Left colon (tissue), 2 donors: Measurements from ENCODE around the gene ASPHD2. TPM values are rescaled to one million over a fixed set of nuclear protein-coding genes. Genes with fewer than 3 reads are reported as not detected.

Experiments
- ATAC-seq: fragments of 200-7000 bp; cut with Tn5 transposase; one replicate; pipeline ENCODE4 v1.9.1; 2020; ENCODE audit warnings: mild to moderate bottlenecking, moderate library complexity
- DNase-seq, 2 donors: peaks; one replicate each; pipeline ENCODE4 v3.0.0-alpha.2; 2020
- intact Hi-C, 2 donors: fragments of 100-400 bp; cut with DNase I in 1 of 2; cut with micrococcal nuclease in 1 of 2; formaldehyde crosslinking; loops; one replicate each; pipeline versions ENCODE4 v1.11.2 to v1.14.0; 2022; cut with DNase I, micrococcal nuclease
- total RNA-seq, 2 donors: library from RNA; stranded (reverse); fragmentation: NEBNext Ultra II Directional; extraction: Animal tissue kit (Norgen Biotek cat#: 25700); gene quantifications; one replicate each; pipeline ENCODE4 v1.2.1, GENCODE V29; 2021
- donor health status: DM: no; HTN: no; CAD: no.
- donor health status: DM: yes; HTN: yes; CAD: no.

Gene ASPHD2
- total RNA-seq, 2 donors from 2014 or later: 7.0 to 7.1 TPM

DNA sequence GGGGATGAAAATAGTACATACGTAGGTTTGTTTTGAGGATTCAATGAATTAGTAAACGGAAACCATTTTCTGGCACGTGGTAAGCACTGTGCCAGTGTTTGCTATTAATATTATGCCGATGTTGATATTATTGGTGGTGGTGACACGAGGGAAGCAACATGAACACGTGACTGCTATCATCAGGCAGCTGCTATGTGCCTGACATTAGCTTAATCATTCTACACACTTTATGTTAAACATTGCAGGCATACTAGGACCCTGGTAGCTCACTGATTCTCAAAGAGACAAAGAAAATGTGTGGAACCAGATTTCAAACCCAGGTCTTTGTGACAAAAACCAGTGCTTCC lies 55.3 kb downstream of the ASPHD2 start:
- ATAC-seq (no peak), DNase-seq (no peak)
- intact Hi-C loops: no loop called here

- ATAC-seq: no peak
- intact Hi-C loops: no loop called here
- no peak for DNase-seq
Measured at GRCh38 chr22:26485013-26485412, 56.0 kb downstream of the ASPHD2 start.

GRCh38 chr22:26485806-26486390 lies 56.8 kb downstream of the ASPHD2 start:
- intact Hi-C loops: no loop called here
- no peak for ATAC-seq
- DNase-seq: no peak

GRCh38 chr22:26486394-26486793 lies 57.3 kb downstream of the ASPHD2 start:
- DNase-seq (no peak), ATAC-seq (no peak)
- intact Hi-C loops: no loop called here

DNA sequence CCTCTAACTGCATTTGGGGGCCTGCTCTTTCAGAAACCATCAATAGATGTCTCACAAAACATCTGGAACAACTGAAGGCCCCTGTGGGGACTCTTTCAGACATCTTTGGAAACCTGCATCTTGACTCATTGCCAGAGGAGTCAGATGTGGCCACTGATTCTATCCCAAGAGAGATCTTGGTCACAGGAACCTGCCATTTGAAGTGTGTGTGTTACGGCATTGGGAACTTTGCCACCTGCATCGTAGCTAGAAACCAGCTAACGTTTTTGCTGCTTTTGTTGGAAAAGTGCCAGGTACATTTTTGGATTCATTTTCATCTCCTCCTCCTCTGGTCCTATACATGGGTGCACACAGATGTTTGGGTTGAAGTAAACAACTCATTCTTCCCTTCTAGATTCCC lies 58.9 kb downstream of the ASPHD2 start:
- ATAC-seq: no peak
- no peak for DNase-seq
- intact Hi-C loops: no loop called here

GRCh38 chr22:26489447-26490036 lies 60.5 kb downstream of the ASPHD2 start:
- ATAC-seq: no peak
- DNase-seq: no peak
- intact Hi-C loops: no loop called here

- ATAC-seq (no peak), DNase-seq (no peak)
- intact Hi-C loops: no loop called here
Measured at GRCh38 chr22:26492220-26492619, 63.2 kb downstream of the ASPHD2 start.

DNA sequence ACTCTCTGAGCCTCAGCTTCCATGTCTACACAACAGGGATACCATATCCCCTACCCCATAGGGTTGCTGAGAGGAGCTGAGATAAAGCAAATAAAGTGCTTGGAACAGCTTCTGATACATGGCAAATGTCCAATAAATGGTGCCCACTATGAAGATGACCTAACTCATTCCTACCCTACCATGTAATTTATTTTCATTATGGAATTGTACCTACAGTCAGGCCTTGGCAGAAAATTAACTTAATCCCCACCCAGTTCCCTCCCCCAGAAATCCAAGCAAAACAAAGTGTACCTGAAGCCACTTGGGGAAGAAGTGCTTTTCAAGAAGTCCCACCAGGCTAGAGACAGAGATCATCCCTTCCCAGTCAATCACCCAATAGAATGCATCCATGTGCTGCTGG lies 65.4 kb downstream of the ASPHD2 start:
- DNase-seq (no peak), ATAC-seq (no peak)
- intact Hi-C loops: no loop called here

Other genes with a start within 250 kb of the ASPHD2 start
- gene HPS4, start 54.5 kb downstream of the ASPHD2 start, total RNA-seq: 10 to 100 TPM; 21.9 to 26.9 TPM
- 10 to 100 TPM; 12.5 to 12.8 TPM for gene SRRD, start 54.6 kb downstream of the ASPHD2 start, total RNA-seq
- 10 to 100 TPM; 27.9 to 30.7 TPM for gene TFIP11, start 83.2 kb downstream of the ASPHD2 start, total RNA-seq
- gene TPST2, start 160.9 kb downstream of the ASPHD2 start, total RNA-seq: 10 to 100 TPM; 15.5 to 15.7 TPM
- gene CRYBB1, start 188.8 kb downstream of the ASPHD2 start, total RNA-seq: under 1 TPM in 1 of 2 donors, not detected in 1; 0.36 TPM
- not detected for gene CRYBA4, start 192.7 kb downstream of the ASPHD2 start, total RNA-seq
- gene MIAT, start 228.3 kb downstream of the ASPHD2 start, total RNA-seq: 1 to 10 TPM; 2.2 to 2.9 TPM